Epithelial cell of esophagus (primary cell): Measurements from ENCODE around the gene TFCP2L1.
"Not testable (repeated sequence)": the region's sequence is repeated elsewhere in the genome, so short reads cannot be mapped to it uniquely, and the experiment has no call there.

Source experiments
- DNase-seq: peaks from one replicate; pipeline ENCODE4 v3.0.0; 2010; ENCODE audit warnings: low read depth
- H3K4me3 ChIP-seq: 2 replicates; pipeline ENCODE4 v1.5.1; 2011; ENCODE audit warnings: mild to moderate bottlenecking, low read length, control low read depth
- TF ChIP-seq, protein P1 (sequence below): IDR thresholded peaks from 2 replicates; pipeline ENCODE4 v1.5.1; 2011; ENCODE audit warnings: low read depth, mild to moderate bottlenecking, low read length, control low read depth, inconsistent platforms; ENCODE audit not compliant: insufficient read depth; ENCODE audit errors: missing control alignments

Gene TFCP2L1, protein sequence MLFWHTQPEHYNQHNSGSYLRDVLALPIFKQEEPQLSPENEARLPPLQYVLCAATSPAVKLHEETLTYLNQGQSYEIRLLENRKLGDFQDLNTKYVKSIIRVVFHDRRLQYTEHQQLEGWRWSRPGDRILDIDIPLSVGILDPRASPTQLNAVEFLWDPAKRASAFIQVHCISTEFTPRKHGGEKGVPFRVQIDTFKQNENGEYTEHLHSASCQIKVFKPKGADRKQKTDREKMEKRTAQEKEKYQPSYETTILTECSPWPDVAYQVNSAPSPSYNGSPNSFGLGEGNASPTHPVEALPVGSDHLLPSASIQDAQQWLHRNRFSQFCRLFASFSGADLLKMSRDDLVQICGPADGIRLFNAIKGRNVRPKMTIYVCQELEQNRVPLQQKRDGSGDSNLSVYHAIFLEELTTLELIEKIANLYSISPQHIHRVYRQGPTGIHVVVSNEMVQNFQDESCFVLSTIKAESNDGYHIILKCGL

GRCh38 chr2:121284463-121285449 lies at the start of gene TFCP2L1:
Gene TFCP2L1 (minus strand): TSS chr2:121285202. CDS start chr2:121285109, 93 bp downstream.
- TF ChIP-seq, protein P1, sequence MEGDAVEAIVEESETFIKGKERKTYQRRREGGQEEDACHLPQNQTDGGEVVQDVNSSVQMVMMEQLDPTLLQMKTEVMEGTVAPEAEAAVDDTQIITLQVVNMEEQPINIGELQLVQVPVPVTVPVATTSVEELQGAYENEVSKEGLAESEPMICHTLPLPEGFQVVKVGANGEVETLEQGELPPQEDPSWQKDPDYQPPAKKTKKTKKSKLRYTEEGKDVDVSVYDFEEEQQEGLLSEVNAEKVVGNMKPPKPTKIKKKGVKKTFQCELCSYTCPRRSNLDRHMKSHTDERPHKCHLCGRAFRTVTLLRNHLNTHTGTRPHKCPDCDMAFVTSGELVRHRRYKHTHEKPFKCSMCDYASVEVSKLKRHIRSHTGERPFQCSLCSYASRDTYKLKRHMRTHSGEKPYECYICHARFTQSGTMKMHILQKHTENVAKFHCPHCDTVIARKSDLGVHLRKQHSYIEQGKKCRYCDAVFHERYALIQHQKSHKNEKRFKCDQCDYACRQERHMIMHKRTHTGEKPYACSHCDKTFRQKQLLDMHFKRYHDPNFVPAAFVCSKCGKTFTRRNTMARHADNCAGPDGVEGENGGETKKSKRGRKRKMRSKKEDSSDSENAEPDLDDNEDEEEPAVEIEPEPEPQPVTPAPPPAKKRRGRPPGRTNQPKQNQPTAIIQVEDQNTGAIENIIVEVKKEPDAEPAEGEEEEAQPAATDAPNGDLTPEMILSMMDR = no peak
- peak within 1 kb of the TSS; percentile 84 for H3K4me3 ChIP-seq
- peak; percentile 76 for DNase-seq

DNA sequence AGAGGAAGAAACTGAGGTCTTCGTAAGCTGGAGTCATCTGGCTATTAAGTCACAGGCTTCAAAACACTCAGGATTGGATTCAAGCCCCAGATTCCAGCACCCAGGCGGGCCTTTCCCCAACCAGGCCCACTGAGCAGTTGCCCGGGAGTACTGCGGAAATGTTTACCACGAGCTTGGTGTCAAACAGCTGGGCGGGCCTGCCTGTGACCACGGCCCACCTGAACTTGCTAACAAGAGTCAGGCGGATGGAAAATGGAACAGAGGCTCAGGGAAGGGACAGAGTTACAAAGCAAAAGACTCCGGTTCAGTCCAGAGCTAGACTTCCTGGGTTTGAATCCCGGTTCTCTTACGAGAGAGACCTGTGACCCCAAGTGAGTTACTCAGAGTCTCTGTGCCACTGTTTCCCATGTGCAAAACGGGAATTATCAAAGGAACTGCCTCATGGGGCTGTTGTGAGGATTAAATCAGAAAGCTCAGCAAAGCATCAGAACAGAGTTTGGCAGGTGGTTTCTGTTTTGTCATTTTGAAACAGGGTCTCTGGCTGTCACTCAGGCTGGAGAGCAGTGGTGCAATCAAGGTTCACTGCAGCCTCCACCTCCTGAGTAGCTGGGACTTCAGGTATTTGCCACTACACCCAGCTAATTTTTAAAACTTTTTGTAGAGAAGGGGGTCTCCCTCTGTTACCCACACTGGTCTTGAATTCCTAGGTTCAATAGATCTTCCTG lies 49.0 kb upstream of the TFCP2L1 start:
- H3K4me3 ChIP-seq = no peak overlapping the region
- no peak for DNase-seq
- TF ChIP-seq, protein P1 = no peak

- TF ChIP-seq, protein P1 = no peak
- H3K4me3 ChIP-seq = no peak overlapping the region
- no peak for DNase-seq
Observed at GRCh38 chr2:121333231-121333630, 48.2 kb upstream of the TFCP2L1 start.

- not testable (repeated sequence) for H3K4me3 ChIP-seq
- peak; percentile 30 for DNase-seq
Observed at GRCh38 chr2:121331324-121331723, 46.3 kb upstream of the TFCP2L1 start.

DNA sequence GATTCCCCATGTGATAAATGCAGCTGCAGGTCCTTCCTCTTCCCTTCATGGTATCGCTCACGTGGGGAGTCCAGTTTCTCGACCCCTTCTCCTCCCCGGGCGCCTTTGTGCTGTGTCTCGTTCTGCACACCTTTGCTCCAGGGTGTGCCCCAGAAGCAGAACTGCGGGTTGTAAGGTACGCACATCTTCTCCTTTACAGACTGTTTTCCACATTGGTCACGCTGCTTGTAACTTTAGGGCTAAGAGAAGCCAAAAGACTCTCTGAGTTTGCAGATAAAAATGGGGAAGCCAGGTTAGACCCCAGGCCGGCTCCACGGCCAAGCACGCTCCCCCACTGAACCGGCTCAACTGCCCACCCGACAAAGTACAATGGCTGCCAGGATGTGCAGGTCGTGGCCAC lies 45.9 kb upstream of the TFCP2L1 start:
- TF ChIP-seq, protein P1 = no peak
- DNase-seq = no peak
- no peak overlapping the region for H3K4me3 ChIP-seq

DNA sequence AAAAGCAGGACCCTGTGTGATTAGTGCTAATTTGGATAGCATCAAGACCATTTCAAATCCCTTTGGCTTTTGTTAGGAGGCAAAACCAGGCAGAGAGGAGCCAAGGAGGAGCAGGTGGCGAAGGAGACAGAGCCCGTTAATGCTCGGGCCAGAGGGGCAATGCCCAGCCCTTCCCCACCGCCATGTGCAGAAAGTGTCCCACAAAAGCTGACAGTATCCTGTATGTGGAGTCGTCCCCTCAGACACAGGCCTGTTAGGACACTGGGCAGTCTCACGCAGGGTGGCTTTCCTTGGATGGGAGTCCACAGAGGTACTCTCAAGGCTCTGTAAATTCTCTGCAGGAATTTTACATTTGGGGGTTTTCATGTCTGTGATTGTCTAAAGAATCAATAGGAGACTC lies 44.8 kb upstream of the TFCP2L1 start:
- TF ChIP-seq, protein P1 = no peak
- H3K4me3 ChIP-seq = no peak overlapping the region
- no peak for DNase-seq

DNA sequence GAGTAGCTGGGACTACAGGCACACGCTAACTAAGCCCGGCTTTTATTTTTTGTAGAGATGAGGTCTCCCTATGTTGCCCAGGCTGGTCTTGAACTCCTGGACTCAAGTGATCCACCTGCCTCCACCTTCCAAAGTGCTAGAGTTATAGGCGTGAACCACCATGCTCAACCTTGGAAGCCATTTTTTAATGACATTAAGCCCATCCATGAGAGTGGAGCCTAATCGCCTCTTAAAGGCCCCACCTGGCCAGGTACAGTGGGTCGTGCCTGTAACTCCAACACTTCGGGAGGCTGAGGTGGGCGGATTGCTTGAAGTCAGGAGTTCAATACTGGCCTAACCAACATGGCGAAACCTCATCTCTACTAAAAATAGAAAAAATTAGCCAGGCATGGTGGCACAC lies 41.6 kb upstream of the TFCP2L1 start:
- TF ChIP-seq, protein P1 = no peak
- no peak for DNase-seq
- no peak overlapping the region for H3K4me3 ChIP-seq
